ENCODE measurements around the gene DIRAS1. TPM values are rescaled to one million over a fixed set of nuclear protein-coding genes. Genes with fewer than 3 reads are reported as not detected.

DIRAS1 gene
- total and polyA plus RNA-seq, 2 experiments from 2014 or later = 3.0 to 3.3 TPM

GRCh38 chr19:2761876-2762782 lies 41.0 kb upstream of the DIRAS1 start:
- no peaks in the 10 kb centered on the region for H3K27me3 ChIP-seq
- TF ChIP-seq CTCF (IDR thresholded peaks at IDR 0.05; ENCODE audit: low read depth, low read length) = no peak
- H3K36me3 ChIP-seq = peaks cover 34% of the 10 kb centered on the region

DNA sequence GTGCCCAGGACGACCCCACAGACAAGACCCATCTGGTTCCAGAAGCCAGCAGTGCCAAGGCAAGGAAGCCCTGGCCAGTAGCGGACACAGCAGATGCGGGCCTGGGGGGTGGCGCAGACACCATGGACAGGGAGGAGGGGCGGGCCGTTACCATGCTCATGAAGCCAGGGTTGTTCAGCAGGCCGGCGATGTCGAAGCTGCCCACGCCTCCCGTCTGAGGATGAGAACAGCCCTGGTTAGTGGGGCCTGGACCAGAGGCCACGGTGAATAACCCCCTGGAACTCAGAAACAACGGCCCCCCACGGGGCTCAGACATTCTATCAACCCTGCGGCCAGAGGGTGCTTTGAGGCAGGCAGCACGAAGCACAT lies 40.1 kb upstream of the DIRAS1 start:
- Histone ChIP-seq H3K4me3 (no peak overlapping the region), H3K27ac (no peak overlapping the region), H3K36me3 (peaks cover 33% of the 10 kb centered on the region), H3K9me3 (ENCODE audit: low read depth) (no peaks in the 10 kb centered on the region), H3K27me3 (no peaks in the 10 kb centered on the region), H3K4me1 (ENCODE audit: low read depth) (no peaks in the 10 kb centered on the region)
- no peak for DNase-seq (ENCODE audit: low read depth in 1 of 2, low spot score in 1 of 2)
- no peak for TF ChIP-seq CTCF (IDR thresholded peaks at IDR 0.05; ENCODE audit: low read depth, low read length)

More at GRCh38 chr19:2761876-2762782, 41.0 kb upstream of the DIRAS1 start:
- Histone ChIP-seq H3K4me3 (no peak overlapping the region), H3K27ac (no peak overlapping the region), H3K4me1 (ENCODE audit: low read depth) (no peaks in the 10 kb centered on the region), H3K9me3 (ENCODE audit: low read depth) (no peaks in the 10 kb centered on the region)
- DNase-seq (ENCODE audit: low read depth in 1 of 2, low spot score in 1 of 2) = no peak

GRCh38 chr19:2759965-2760364 lies 38.8 kb upstream of the DIRAS1 start:
- Histone ChIP-seq H3K4me3 (no peak overlapping the region), H3K27me3 (no peaks in the 10 kb centered on the region), H3K36me3 (peaks cover 25% of the 10 kb centered on the region), H3K27ac (no peak overlapping the region), H3K9me3 (ENCODE audit: low read depth) (no peaks in the 10 kb centered on the region), H3K4me1 (ENCODE audit: low read depth) (no peaks in the 10 kb centered on the region)
- TF ChIP-seq CTCF (IDR thresholded peaks at IDR 0.05; ENCODE audit: low read depth, low read length) = no peak
- DNase-seq (ENCODE audit: low read depth in 1 of 2, low spot score in 1 of 2) = no peak

DNA sequence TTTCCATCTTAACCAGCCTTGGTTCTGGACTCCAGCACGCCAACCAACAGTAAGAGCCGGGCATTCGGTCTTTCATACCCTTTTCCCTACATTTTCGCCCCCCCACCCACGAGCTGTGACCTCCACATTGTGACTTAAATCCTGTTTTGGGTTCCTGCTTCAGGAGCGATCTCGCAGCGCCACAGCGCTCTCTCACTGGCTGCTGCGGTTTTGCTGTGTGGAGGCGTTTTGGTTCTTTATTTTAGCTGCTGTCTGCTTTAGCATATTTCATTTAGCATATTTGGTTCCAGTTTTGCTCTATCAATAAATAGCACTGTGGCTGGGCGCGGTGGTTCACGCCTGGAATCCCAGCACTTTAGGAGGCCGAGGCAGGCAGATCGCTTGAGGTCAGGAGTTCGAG lies 38.2 kb upstream of the DIRAS1 start:
- H3K4me1 ChIP-seq (ENCODE audit: low read depth) = no peaks in the 10 kb centered on the region
- no peak overlapping the region for H3K4me3 ChIP-seq
- no peak overlapping the region for H3K27ac ChIP-seq
- no peaks in the 10 kb centered on the region for H3K27me3 ChIP-seq
- DNase-seq (ENCODE audit: low read depth in 1 of 2, low spot score in 1 of 2) = no peak
- TF ChIP-seq CTCF (IDR thresholded peaks at IDR 0.05; ENCODE audit: low read depth, low read length) = no peak
- H3K36me3 ChIP-seq = peaks cover 21% of the 10 kb centered on the region
- no peaks in the 10 kb centered on the region for H3K9me3 ChIP-seq (ENCODE audit: low read depth)

- no peak for TF ChIP-seq CTCF (IDR thresholded peaks at IDR 0.05; ENCODE audit: low read depth, low read length)
- H3K27me3 ChIP-seq = no peaks in the 10 kb centered on the region
- DNase-seq (ENCODE audit: low read depth in 1 of 2, low spot score in 1 of 2) = no peak
- no peaks in the 10 kb centered on the region for H3K4me1 ChIP-seq (ENCODE audit: low read depth)
- no peaks in the 10 kb centered on the region for H3K9me3 ChIP-seq (ENCODE audit: low read depth)
- peaks cover 15% of the 10 kb centered on the region for H3K36me3 ChIP-seq
- no peak overlapping the region for H3K27ac ChIP-seq
- no peak overlapping the region for H3K4me3 ChIP-seq
Measured at GRCh38 chr19:2758601-2759313, 37.6 kb upstream of the DIRAS1 start.

All from cardiac muscle cell (in vitro differentiated cells and primary cell).